Retinal pigment epithelial cell (primary cell): Measurements from ENCODE around the gene TMEM61.

Source experiments
- DNase-seq: peaks from one replicate; pipeline ENCODE4 v3.0.0-alpha.2; 2010; ENCODE audit warnings: low read depth
- H3K4me3 ChIP-seq: 2 replicates; pipeline ENCODE4 v1.5.1; 2011; ENCODE audit warnings: mild to moderate bottlenecking, low read length, control low read depth, moderate library complexity
- CTCF ChIP-seq: conservative IDR thresholded peaks from 2 replicates; pipeline ENCODE4 v1.5.1; 2011; ENCODE audit warnings: low read depth, low read length, control low read depth, inconsistent platforms

The TMEM61 gene

GRCh38 chr1:55000110-55001085, 20.0 kb downstream of the TMEM61 start:
- H3K4me3 ChIP-seq = no peak overlapping the region
- TF ChIP-seq CTCF = no peak

GRCh38 chr1:55001311-55001710, 20.9 kb downstream of the TMEM61 start:
- no peak for DNase-seq
- no peak overlapping the region for H3K4me3 ChIP-seq
- TF ChIP-seq CTCF = no peak

More at GRCh38 chr1:55000110-55001085, 20.0 kb downstream of the TMEM61 start:
- no peak for DNase-seq

- TF ChIP-seq CTCF = no peak
- no peak overlapping the region for H3K4me3 ChIP-seq
- no peak for DNase-seq
Observed at GRCh38 chr1:55002686-55003085, 22.3 kb downstream of the TMEM61 start.

- H3K4me3 ChIP-seq = no peak overlapping the region
- TF ChIP-seq CTCF = no peak
- no peak for DNase-seq
Observed at GRCh38 chr1:55005351-55006140, 25.1 kb downstream of the TMEM61 start.

GRCh38 chr1:55006931-55007330, 26.5 kb downstream of the TMEM61 start:
- TF ChIP-seq CTCF = no peak
- no peak overlapping the region for H3K4me3 ChIP-seq
- no peak for DNase-seq

GRCh38 chr1:55007625-55008024, 27.2 kb downstream of the TMEM61 start:
- TF ChIP-seq CTCF = no peak
- no peak for DNase-seq
- H3K4me3 ChIP-seq = no peak overlapping the region
